HPDE6-E6E7 (cell line): Measurements from ENCODE around the gene SAC3D1.
A peak's percentile ranks its signal among the peaks of the same experiment; 100 is the strongest.
"Not testable (repeated sequence)": the region's sequence is repeated elsewhere in the genome, so short reads cannot be mapped to it uniquely, and the experiment has no call there.

ENCODE experiments used
- DNase-seq: peaks from one replicate; pipeline ENCODE4 v3.0.0; 2011; ENCODE audit warnings: missing footprints; ENCODE audit errors: extremely low spot score

SAC3D1 gene

GRCh38 chr11:65040847-65041622, at the start of gene SAC3D1:
SAC3D1 (plus strand) TSS chr11:65041210; CDS start chr11:65041293, 83 bp downstream.
- DNase-seq: peak; percentile 97

DNA sequence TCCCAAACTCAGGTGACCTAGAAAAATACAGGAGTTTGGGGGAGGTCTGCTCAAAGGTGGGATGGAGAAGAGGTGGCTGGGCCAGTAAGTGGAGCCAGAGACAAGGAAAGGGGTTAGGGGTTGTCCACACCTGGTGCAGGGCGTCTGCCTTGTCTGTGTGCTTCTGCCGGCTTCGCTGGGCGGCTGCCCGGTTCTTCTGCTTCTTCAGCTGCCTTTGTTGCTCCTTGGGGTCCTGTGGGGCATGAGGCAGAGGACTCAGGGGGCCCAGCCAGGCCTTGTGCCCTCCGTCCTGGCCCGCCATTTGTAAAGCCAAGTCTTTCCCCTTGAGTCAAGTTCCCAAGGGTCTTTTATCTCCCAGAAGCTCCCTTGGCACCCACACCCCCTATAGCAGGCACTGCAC, 46.7 kb upstream of the SAC3D1 start:
- no peak for DNase-seq

DNA sequence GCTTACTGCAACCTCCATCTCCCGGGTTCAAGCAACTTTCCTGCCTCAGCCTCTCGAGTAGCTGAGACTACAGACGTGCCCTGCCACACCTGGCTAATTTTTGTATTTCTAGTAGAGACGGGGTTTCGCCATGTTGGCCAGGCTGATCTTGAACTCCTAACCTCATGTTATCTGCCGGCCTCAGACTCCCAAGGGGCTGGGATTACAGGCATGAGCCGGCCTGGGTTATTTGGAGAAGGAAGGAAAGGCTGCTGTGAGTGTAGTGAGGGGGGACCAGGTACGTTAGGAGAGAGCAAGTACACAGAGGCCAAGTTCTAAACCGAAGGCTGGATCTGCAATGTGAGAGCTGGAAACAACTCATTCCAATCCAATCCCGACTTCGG, 44.7 kb upstream of the SAC3D1 start:
- no peak for DNase-seq

DNA sequence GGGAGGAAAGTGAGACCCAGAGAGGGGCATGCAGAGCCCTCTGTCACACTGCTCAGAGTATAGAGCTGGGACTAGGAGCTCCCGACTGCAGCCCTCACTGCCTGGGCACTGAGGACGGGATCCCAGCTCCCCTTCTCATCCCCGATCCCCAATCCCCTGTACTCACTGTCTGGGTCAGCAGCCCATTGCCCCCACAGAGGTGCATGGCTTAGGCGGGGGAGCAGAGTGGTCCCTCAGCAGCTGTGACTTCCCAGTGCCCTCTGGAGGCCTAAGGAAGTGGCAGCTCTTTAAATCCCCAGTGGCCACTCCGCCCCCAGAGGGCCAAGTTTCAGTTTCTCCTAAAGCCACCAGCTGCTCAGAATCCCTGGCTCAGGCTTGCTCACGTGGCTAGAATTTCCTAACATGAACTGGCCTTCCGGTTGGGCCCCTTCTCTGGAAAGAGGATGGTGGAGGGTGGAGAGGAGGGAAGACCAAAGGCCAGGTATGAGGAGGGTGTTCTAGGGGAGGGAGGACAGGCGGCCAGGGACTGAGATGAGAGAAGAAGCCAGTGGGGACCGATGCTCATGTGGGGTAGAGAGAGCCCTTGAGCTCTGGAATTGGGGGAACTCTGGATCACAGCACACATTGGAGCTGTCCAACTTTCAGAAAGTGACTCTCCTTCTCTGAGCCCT, 44.2 kb upstream of the SAC3D1 start, which contains the start of gene BATF2:
Gene BATF2, minus strand, starts transcription at position 262 of the 671 bp plus-strand sequence. Its CDS starts 57 bp downstream, at position 205.
- peak; percentile 88 for DNase-seq

- no peak for DNase-seq
Measured at GRCh38 chr11:64998141-64998540, 42.9 kb upstream of the SAC3D1 start.

GRCh38 chr11:64998690-64999431, 42.1 kb upstream of the SAC3D1 start:
- no peak for DNase-seq

DNA sequence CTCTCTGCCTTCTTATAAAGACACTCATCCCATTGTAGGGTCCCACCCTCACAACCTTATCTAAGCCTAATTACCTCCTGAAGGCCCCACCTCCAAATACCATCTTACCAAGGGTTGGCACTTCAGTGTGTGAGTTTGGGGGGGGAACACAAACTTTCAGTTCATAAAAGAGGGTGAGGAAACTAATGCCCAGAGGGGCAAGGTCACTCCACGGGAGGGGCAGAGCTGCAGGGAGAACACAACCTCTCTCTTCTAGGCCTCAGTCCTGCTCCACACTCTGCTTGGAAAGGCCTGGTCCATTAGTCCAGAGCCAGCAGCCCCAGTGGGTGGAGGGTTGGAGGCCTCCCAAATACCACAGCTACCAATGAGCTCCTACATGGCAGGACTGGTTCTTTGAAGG, 41.5 kb upstream of the SAC3D1 start:
- DNase-seq: no peak

DNA sequence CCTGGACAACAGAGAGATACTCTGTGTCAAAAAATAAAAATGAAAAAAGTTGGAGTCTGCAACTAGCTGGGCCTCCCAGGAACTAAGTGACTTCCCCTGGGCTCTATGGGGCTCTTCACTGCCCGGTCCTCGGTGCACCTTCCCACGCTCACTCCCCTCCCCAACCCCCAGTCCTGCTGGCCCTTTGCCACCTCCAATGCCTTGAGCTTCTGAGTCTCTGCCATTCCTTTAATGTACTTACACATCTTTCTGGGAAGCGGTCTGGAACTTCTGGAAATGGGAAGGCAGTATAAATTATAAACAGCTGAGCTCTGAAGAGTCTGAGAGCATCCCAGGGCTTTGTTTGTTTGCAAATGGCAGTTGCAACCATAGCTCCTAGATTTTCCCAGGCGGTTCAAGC, 38.3 kb upstream of the SAC3D1 start:
- DNase-seq: no peak

DNA sequence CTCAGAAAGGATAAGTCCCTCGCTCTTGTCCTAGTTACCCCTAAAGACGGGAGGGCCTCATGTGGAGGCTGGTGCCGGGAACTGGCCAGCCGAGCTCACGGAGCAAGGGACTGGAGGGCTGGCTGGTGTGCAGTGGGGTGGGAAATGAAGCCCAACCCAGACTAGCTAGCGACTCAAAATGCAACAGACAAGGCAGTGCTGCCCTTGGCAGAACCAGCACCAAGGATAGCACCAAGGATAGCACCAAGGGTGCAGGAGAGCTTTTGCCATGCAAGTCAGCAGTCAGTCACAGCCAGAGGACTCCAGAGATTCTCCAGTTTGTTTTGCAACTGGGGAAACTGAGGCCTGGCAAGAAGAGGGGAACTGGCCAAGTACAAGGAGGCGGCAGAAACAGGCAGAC, 37.7 kb upstream of the SAC3D1 start:
- DNase-seq: no peak

DNA sequence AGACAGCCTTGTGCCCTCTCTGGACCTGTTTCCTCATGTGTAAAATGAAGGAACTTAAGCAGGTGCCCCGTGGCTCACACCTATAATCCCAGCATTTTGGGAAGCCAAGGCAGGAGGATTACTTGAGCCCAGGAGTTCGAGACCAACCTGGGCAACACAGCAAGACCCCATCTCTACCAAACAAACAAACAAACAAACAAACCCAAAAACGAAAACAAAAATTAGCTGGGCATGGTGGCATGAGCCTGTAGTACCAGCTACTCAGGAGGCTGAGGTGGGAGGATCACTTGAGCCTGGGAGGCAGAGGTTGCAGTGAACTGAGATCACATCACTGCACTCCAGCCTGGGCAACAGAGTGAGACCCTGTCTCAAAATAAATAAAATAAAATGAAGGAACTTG, 37.0 kb upstream of the SAC3D1 start:
- DNase-seq: not testable (repeated sequence)

- DNase-seq: no peak
Measured at GRCh38 chr11:65008016-65008415, 33.0 kb upstream of the SAC3D1 start.

DNA sequence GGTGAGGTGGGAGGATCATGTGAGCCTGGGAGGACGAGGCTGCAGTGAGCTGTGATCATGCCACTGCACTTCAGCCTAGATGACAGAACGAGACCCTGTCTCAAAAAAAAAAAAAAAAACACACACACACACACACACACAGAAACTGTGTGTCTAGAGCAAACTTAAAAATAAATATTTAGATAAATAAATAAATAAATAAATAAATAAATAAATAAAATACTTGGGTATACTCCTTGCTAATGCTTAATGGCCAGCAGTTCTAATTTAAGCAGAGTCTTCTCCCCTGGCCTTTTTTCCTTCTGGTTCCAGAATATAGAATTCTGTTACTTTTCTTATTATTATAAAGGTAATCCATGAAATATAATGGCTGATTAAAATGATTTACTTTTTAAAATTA, 32.1 kb upstream of the SAC3D1 start:
- DNase-seq: no peak

- DNase-seq: peak; percentile 91
Measured at GRCh38 chr11:65013130-65013887, 27.7 kb upstream of the SAC3D1 start.

DNA sequence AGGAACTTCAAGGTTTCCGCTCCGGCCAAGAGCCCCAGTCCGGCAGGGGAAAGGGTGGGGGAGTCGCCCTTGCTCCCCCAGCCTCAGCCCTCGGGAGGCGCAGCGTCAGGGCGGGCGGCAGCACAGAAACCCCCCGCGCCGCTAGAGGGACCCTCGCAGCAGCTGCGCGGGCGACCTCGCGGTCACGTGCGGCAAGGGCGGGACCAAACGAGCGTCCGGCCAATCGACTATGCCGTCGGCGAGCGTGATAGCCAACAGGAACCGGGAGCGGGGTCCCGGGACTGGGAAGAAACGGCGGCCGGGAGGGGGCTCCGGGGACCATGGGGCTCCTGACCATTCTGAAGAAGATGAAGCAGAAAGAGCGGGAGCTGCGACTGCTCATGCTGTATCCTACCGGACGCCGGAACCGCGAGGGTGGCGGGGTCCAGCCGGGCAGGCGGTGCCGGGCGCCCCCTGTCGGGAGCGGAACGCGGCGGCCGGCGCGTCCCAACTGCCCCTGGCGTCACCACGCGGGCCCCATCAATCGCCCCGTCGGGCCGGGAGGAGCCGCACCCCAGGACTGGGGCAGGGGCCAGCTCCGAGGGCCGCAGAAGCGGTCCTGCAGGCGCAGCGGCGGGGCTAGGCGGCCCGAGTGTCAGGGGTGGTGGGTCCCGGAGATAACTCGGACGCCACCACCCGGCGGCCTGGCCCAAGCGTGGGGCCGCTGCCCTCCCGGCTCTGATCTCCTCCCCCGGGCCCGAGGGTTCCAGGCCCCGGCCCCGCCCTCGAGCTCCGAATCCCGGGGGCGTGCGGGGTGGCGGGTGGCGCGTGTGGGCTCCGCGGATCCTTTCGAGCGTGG, 26.9 kb upstream of the SAC3D1 start, which contains the start of gene ARL2:
Gene ARL2, plus strand, starts transcription at position 273 of the 838 bp plus-strand sequence. Its CDS starts 48 bp downstream, at position 321.
- peak; percentile 89 for DNase-seq

- no peak for DNase-seq
Measured at GRCh38 chr11:65014726-65015227, 26.2 kb upstream of the SAC3D1 start.

DNA sequence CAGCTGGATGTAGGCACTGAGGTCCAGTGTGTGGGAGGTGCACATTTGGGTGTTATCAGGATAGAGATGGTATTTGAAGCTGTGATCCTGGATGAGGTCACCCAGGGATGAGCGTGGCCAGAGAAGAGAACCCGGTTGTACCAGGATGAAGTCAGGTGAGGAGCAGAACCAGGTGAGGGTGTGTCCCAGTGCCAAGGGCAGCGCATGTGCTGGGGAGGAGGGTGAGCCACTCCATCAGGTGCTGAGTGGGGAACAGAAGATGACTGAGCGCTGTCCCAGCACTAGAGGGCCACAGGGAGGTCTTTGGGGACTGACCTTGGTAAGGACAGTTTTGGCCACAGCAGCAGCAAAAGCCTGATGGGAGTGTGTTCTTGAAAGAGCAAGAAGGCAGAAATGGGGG, 24.3 kb upstream of the SAC3D1 start:
- DNase-seq: no peak

DNA sequence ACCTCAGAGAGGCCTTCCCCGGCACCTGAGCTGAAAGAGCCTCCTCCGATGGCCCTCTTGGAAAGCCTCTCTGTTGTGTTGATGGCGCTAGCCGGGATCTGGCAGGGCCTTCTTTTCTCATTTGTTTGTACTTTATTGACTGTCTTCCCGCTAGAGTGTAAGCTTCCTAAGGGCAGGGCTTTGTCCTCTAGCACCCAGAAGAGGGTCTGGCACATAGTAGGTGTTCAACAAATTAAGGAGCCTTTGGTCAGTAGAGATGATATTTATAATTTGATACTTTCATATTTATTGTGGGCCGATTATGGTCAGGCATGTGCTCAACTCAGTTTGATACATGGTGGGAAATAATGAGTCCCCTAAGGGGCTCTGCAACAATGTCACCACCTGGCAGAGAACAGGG, 23.1 kb upstream of the SAC3D1 start:
- no peak for DNase-seq

DNA sequence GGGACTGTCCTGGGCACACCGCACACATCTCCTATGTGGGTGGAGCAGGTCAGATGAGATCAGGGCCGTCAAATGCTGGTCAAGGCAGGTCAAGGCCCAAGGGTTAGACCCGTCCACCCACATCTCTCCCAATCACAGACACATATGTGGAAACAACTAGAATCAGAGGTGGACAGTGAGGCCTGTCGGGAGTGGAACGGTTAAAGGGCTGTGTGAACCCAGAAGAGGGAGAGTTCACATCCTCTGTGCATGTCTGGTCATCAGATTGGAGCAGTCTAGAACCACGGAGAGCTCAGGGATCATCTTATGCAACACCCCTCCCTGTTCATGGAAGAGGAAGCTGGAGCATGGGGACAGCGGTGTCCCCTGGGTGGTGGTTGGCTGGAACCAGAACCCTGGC, 21.2 kb upstream of the SAC3D1 start:
- no peak for DNase-seq

DNA sequence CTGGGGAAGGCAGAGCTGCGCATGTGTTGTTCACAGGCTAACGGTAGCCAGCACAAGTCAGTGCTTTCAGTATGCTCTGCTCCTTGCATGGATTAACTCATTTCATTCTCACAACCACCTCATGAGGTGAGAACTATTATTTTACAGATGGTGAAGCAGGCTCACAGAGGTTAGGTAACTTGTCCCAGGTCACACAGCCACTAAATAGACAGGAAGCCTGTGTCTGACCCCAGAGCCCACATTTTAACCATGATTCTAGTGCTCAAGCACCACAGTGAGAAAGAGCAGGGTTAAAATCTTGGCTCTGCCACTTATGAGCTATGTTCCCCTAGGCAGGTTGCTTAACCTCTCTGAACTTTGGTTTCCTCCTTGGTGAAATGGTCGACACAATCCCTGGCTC, 20.0 kb upstream of the SAC3D1 start:
- DNase-seq: no peak

GRCh38 chr11:65021509-65021908, 19.5 kb upstream of the SAC3D1 start:
- DNase-seq: no peak

DNA sequence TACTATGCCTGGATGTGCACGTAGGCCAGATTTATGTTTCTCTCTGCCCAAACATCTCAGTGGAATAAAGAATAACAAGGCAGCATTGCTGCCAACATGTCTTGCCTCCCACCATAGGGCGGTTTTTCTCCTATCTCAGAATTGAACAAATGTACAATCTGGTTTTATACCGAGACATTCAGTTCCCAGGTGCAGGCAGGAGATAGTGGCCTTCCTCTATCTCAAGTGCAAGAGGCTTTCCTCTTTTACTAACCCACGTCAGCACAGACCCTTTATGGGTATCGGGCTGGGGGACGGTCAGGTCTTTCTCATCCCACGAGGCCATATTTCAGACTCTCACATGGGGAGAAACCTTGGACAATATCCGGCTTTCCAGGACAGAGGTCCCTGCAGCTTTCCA, 17.5 kb upstream of the SAC3D1 start:
- not testable (repeated sequence) for DNase-seq
